Measurements from ENCODE around the gene POMT1. TPM values are rescaled to one million over a fixed set of nuclear protein-coding genes. Genes with fewer than 3 reads are reported as not detected.

The POMT1 gene
- total RNA-seq, 1 experiment from 2014 or later, result 58.0 TPM

- intact Hi-C loops (cut with micrococcal nuclease; ENCODE audit: unreplicated experiment), result no loop called here
These were observed 41.6 kb upstream of the POMT1 start for GRCh38 chr9:131461166-131461565.

GRCh38 chr9:131464354-131465000, 38.2 kb upstream of the POMT1 start:
- H3K4me1 ChIP-seq (ENCODE audit: control insufficient read depth, insufficient read depth, low read length), result no peaks in the 10 kb centered on the region
- no peak overlapping the region for H3K4me3 ChIP-seq (ENCODE audit: low read depth in 2 of 2, low read length in 2 of 2)
- ATAC-seq (no peak), DNase-seq (ENCODE audit: low read depth, low spot score) (no peak)
- CTCF ChIA-PET, result interaction anchor here (0.7 kb wide), 1 partner anchor 1004 kb away, joined by 4 read pairs; no protein-coding TSS in a partner anchor
- no peak overlapping the region for H3K27ac ChIP-seq (ENCODE audit: low read length)
- in situ Hi-C loops (cut with HindIII; ENCODE audit: low pct_unique_long_range_greater_than_20kb, low sequenced_read_pairs), result no loop called here
- no peaks in the 10 kb centered on the region for H3K27me3 ChIP-seq (ENCODE audit: control insufficient read depth, insufficient read depth, low read length)
- no peaks in the 10 kb centered on the region for H3K9me3 ChIP-seq (ENCODE audit: control insufficient read depth, insufficient read depth, low read depth, low read length)
- intact Hi-C loops (cut with micrococcal nuclease; ENCODE audit: unreplicated experiment), result no loop called here
- POLR2A ChIA-PET, result no interaction called here
- peaks cover 16% of the 10 kb centered on the region for H3K36me3 ChIP-seq (ENCODE audit: control insufficient read depth, insufficient read depth, low read length)
- no TSS peak for BruUV-seq (replicated peaks)
- no peak for TF ChIP-seq TCF7L2 (IDR thresholded peaks at IDR 0.05; ENCODE audit: low read depth, low read length)
- no peak for TF ChIP-seq CTCF (IDR thresholded peaks at IDR 0.05)

More at GRCh38 chr9:131461166-131461565, 41.6 kb upstream of the POMT1 start:
- no peak for TF ChIP-seq TCF7L2 (IDR thresholded peaks at IDR 0.05; ENCODE audit: low read depth, low read length)
- no peak for TF ChIP-seq REST (IDR thresholded peaks at IDR 0.05; ENCODE audit: insufficient read depth in 1 of 2, low read depth in 2 of 2, low read length in 1 of 2)
- no peak for TF ChIP-seq CTCF (IDR thresholded peaks at IDR 0.05)
- H3K4me1 ChIP-seq (ENCODE audit: control insufficient read depth, insufficient read depth, low read length), result no peaks in the 10 kb centered on the region
- no peak overlapping the region for H3K4me3 ChIP-seq (ENCODE audit: low read depth in 2 of 2, low read length in 2 of 2)
- no peaks in the 10 kb centered on the region for H3K9me3 ChIP-seq (ENCODE audit: control insufficient read depth, insufficient read depth, low read depth, low read length)
- peaks cover 15% of the 10 kb centered on the region for H3K36me3 ChIP-seq (ENCODE audit: control insufficient read depth, insufficient read depth, low read length)
- DNase-seq (ENCODE audit: low read depth, low spot score), result no peak
- ATAC-seq, result no peak
- no TSS peak for BruUV-seq (replicated peaks)
- CTCF ChIA-PET, result no interaction called here
- in situ Hi-C loops (cut with HindIII; ENCODE audit: low pct_unique_long_range_greater_than_20kb, low sequenced_read_pairs), result no loop called here
- POLR2A ChIA-PET, result no interaction called here
- H3K27ac ChIP-seq (ENCODE audit: low read length), result no peak overlapping the region
- no peaks in the 10 kb centered on the region for H3K27me3 ChIP-seq (ENCODE audit: control insufficient read depth, insufficient read depth, low read length)

GRCh38 chr9:131465401-131465800, 37.3 kb upstream of the POMT1 start:
- POLR2A ChIA-PET, result no interaction called here
- no TSS peak for BruUV-seq (replicated peaks)

More at GRCh38 chr9:131465401-131465800, 37.3 kb upstream of the POMT1 start:
- H3K9me3 ChIP-seq (ENCODE audit: control insufficient read depth, insufficient read depth, low read depth, low read length), result no peaks in the 10 kb centered on the region
- ATAC-seq, result no peak
- DNase-seq (ENCODE audit: low read depth, low spot score), result no peak
- in situ Hi-C loops (cut with HindIII; ENCODE audit: low pct_unique_long_range_greater_than_20kb, low sequenced_read_pairs), result no loop called here
- CTCF ChIA-PET, result no interaction called here
- intact Hi-C loops (cut with micrococcal nuclease; ENCODE audit: unreplicated experiment), result no loop called here
- no peaks in the 10 kb centered on the region for H3K27me3 ChIP-seq (ENCODE audit: control insufficient read depth, insufficient read depth, low read length)
- peaks cover 16% of the 10 kb centered on the region for H3K36me3 ChIP-seq (ENCODE audit: control insufficient read depth, insufficient read depth, low read length)
- H3K4me1 ChIP-seq (ENCODE audit: control insufficient read depth, insufficient read depth, low read length), result no peaks in the 10 kb centered on the region
- H3K27ac ChIP-seq (ENCODE audit: low read length), result no peak overlapping the region
- TF ChIP-seq TCF7L2 (IDR thresholded peaks at IDR 0.05; ENCODE audit: low read depth, low read length) (no peak), SIN3A (IDR thresholded peaks at IDR 0.05; ENCODE audit: borderline replicate concordance, insufficient read depth, low read depth, low read length) (no peak), REST (IDR thresholded peaks at IDR 0.05; ENCODE audit: insufficient read depth in 1 of 2, low read depth in 2 of 2, low read length in 1 of 2) (no peak), POLR2AphosphoS5 (IDR thresholded peaks at IDR 0.05; ENCODE audit: low read depth, low read length) (no peak)
- no peak overlapping the region for H3K4me3 ChIP-seq (ENCODE audit: low read depth in 2 of 2, low read length in 2 of 2)
